ENCODE results near the gene DRC3.

DRC3 gene

DNA sequence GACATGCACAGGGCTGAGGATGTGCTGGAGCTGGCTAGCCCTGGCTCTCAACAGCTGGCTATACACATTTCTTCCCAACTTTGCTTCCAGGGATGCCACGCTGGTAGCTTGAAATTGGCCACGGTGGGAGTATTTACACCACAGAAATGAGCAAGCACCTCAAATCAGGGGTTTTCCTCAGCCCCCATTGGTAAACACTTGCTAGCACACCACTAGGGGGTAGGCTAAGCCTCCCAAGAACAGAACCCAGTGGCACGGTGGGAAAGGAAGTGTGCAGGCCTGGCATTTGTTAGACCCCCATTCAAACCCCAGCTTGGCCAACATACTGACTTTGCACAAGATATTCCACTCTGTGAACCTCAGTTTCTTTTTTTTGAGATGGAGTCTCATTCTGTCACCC, 12.9 kb downstream of the DRC3 start:
- H4K5ac ChIP-seq (ENCODE audit: low read length): no peak overlapping the region
- no peak overlapping the region for H3K4ac ChIP-seq (ENCODE audit: low read depth, low read length)
- no peak overlapping the region for H3K18ac ChIP-seq (ENCODE audit: low read length)
- no peak overlapping the region for H3K56ac ChIP-seq (ENCODE audit: low read length)
- H3K27me3 ChIP-seq (ENCODE audit: insufficient read depth, low read length, poor library complexity): no peaks in the 10 kb centered on the region
- no peaks in the 10 kb centered on the region for H3K79me1 ChIP-seq (ENCODE audit: low read length)
- H3K79me2 ChIP-seq (ENCODE audit: control insufficient read depth, insufficient read depth, low read length): no peaks in the 10 kb centered on the region
- no peak overlapping the region for H2BK5ac ChIP-seq (ENCODE audit: low read length)
- no peak overlapping the region for H3K4me3 ChIP-seq (ENCODE audit: low read length)
- no peak overlapping the region for H4K8ac ChIP-seq (ENCODE audit: low read depth, low read length)
- DNase-seq: peak; percentile 31
- no peak overlapping the region for H2AK5ac ChIP-seq (ENCODE audit: low read length)
- no peak overlapping the region for H3K4me2 ChIP-seq (ENCODE audit: low read length)
- no peak overlapping the region for H2BK120ac ChIP-seq (ENCODE audit: low read depth, low read length)
- no peak overlapping the region for H3K23ac ChIP-seq (ENCODE audit: low read length)
- no peak overlapping the region for H2BK15ac ChIP-seq (replicated peaks; ENCODE audit: low read depth)
- H3K4me1 ChIP-seq (ENCODE audit: control insufficient read depth, low read depth, low read length): no peaks in the 10 kb centered on the region
- no CpG with 5 or more reads among the region's 3 CpGs for WGBS (ENCODE audit: extremely low coverage, insufficient coverage, low lambda C conversion rate)
- no peak overlapping the region for H3K27ac ChIP-seq (ENCODE audit: low read depth, low read length)
- H3K9ac ChIP-seq (ENCODE audit: low read length): no peak overlapping the region
- H3K36me3 ChIP-seq (ENCODE audit: control insufficient read depth, insufficient read depth, low read length): no peaks in the 10 kb centered on the region

DNA sequence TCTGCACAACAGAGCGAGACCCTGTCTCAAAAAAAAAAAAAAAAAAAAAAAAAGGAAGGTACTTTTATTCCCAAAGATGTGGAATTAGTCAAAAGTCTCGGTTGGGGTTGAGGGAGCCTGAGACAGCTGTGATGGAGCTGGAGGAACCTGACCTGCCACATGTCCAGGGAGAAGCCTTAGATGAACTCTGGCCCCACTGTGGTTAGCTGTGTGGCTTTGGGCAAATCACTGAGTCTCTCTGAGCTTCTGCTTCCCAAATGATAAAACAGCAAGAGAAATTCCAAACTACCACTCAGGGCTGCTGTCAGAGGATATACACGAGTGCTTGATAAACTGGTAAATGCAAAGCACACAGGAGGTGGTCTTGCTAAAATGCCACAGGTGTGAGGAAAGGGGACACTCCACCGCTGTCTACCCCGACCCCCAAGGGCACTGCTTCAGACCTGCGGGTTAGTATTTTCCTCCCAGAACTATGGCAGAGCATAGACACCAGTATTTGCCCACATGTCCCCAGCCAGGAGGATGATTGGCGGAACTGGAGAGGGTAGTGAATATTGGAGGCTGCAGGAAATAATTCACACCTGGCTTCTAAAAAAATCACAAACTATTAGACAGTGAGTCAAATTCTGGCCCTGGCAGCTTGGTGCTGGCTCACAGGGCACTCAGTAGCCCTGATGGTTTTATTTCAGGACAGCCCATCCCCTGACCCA, 14.7 kb downstream of the DRC3 start:
- H2BK5ac ChIP-seq (ENCODE audit: low read length): no peak overlapping the region
- no peak overlapping the region for H3K18ac ChIP-seq (ENCODE audit: low read length)
- H3K27me3 ChIP-seq (ENCODE audit: insufficient read depth, low read length, poor library complexity): no peaks in the 10 kb centered on the region
- no peak overlapping the region for H2BK120ac ChIP-seq (ENCODE audit: low read depth, low read length)
- no peak for DNase-seq
- no peak overlapping the region for H3K9ac ChIP-seq (ENCODE audit: low read length)
- WGBS (ENCODE audit: extremely low coverage, insufficient coverage, low lambda C conversion rate): no CpG with 5 or more reads among the region's 7 CpGs
- no peak overlapping the region for H3K4me3 ChIP-seq (ENCODE audit: low read length)
- no peak overlapping the region for H3K27ac ChIP-seq (ENCODE audit: low read depth, low read length)
- no peak overlapping the region for H4K5ac ChIP-seq (ENCODE audit: low read length)
- no peaks in the 10 kb centered on the region for H3K36me3 ChIP-seq (ENCODE audit: control insufficient read depth, insufficient read depth, low read length)
- H3K4me2 ChIP-seq (ENCODE audit: low read length): no peak overlapping the region
- H2AK5ac ChIP-seq (ENCODE audit: low read length): no peak overlapping the region
- H4K8ac ChIP-seq (ENCODE audit: low read depth, low read length): no peak overlapping the region
- no peak overlapping the region for H3K4ac ChIP-seq (ENCODE audit: low read depth, low read length)
- H3K79me2 ChIP-seq (ENCODE audit: control insufficient read depth, insufficient read depth, low read length): no peaks in the 10 kb centered on the region
- H3K23ac ChIP-seq (ENCODE audit: low read length): no peak overlapping the region
- no peaks in the 10 kb centered on the region for H3K79me1 ChIP-seq (ENCODE audit: low read length)
- H2BK15ac ChIP-seq (replicated peaks; ENCODE audit: low read depth): no peak overlapping the region
- H3K56ac ChIP-seq (ENCODE audit: low read length): no peak overlapping the region
- H3K4me1 ChIP-seq (ENCODE audit: control insufficient read depth, low read depth, low read length): no peaks in the 10 kb centered on the region

DNA sequence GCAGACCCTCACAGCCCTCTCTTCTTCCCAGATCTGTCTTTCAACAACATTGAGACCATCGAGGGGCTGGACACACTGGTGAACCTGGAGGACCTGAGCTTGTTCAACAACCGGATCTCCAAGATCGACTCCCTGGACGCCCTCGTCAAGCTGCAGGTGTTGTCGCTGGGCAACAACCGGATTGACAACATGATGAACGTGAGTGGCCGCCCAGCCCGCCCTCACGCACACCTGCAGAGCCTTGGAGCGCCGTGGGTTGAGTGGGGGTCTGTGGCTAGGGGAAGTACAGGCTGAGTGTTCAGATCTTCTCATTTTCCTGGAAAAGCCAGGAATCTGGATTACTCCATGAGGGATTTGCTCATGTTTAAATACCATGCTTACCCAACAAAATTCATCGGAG, 15.2 kb downstream of the DRC3 start:
- no peak overlapping the region for H3K4ac ChIP-seq (ENCODE audit: low read depth, low read length)
- H3K56ac ChIP-seq (ENCODE audit: low read length): no peak overlapping the region
- H3K27me3 ChIP-seq (ENCODE audit: insufficient read depth, low read length, poor library complexity): no peaks in the 10 kb centered on the region
- no peaks in the 10 kb centered on the region for H3K79me1 ChIP-seq (ENCODE audit: low read length)
- no peak overlapping the region for H3K27ac ChIP-seq (ENCODE audit: low read depth, low read length)
- H2BK5ac ChIP-seq (ENCODE audit: low read length): no peak overlapping the region
- no peaks in the 10 kb centered on the region for H3K4me1 ChIP-seq (ENCODE audit: control insufficient read depth, low read depth, low read length)
- H3K36me3 ChIP-seq (ENCODE audit: control insufficient read depth, insufficient read depth, low read length): no peaks in the 10 kb centered on the region
- no peak overlapping the region for H2AK5ac ChIP-seq (ENCODE audit: low read length)
- no peak overlapping the region for H4K5ac ChIP-seq (ENCODE audit: low read length)
- no peak overlapping the region for H3K4me2 ChIP-seq (ENCODE audit: low read length)
- no peak overlapping the region for H3K18ac ChIP-seq (ENCODE audit: low read length)
- no peak for DNase-seq
- H3K79me2 ChIP-seq (ENCODE audit: control insufficient read depth, insufficient read depth, low read length): no peaks in the 10 kb centered on the region
- H3K23ac ChIP-seq (ENCODE audit: low read length): no peak overlapping the region
- no peak overlapping the region for H3K9ac ChIP-seq (ENCODE audit: low read length)
- H4K8ac ChIP-seq (ENCODE audit: low read depth, low read length): no peak overlapping the region
- H3K4me3 ChIP-seq (ENCODE audit: low read length): no peak overlapping the region
- H2BK15ac ChIP-seq (replicated peaks; ENCODE audit: low read depth): no peak overlapping the region
- no CpG with 5 or more reads among the region's 14 CpGs for WGBS (ENCODE audit: extremely low coverage, insufficient coverage, low lambda C conversion rate)
- no peak overlapping the region for H2BK120ac ChIP-seq (ENCODE audit: low read depth, low read length)

DNA sequence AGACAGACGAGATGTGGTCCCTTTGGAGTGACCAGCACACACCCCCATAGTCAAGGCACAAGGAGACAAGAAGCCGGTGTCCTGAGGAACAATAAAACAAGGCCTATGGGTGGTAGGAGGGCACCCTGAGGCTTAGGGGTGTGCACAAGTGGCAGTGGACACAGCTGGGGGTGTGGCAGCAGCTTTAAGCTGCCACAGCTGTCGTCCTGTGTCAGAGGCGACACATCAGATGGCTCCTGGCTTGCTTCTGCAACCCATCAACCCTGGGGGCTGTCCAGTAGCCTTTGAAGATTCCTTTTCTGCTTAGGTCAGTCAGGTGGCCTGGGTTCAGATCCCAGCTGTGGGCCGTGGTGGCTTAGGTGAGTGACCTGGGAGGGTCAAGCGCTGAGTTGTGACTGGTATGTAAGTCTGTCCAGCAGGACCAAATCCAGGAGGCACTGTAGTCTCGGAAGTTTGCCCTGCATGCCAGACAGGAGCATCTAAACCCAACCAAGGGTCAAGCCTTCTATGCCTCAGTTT, 15.8 kb downstream of the DRC3 start:
- Histone ChIP-seq H3K4me3 (ENCODE audit: low read length) (no peak overlapping the region), H3K79me1 (ENCODE audit: low read length) (no peaks in the 10 kb centered on the region), H2BK120ac (ENCODE audit: low read depth, low read length) (no peak overlapping the region), H3K79me2 (ENCODE audit: control insufficient read depth, insufficient read depth, low read length) (no peaks in the 10 kb centered on the region), H3K36me3 (ENCODE audit: control insufficient read depth, insufficient read depth, low read length) (no peaks in the 10 kb centered on the region), H3K27me3 (ENCODE audit: insufficient read depth, low read length, poor library complexity) (no peaks in the 10 kb centered on the region), H4K5ac (ENCODE audit: low read length) (no peak overlapping the region), H3K27ac (ENCODE audit: low read depth, low read length) (no peak overlapping the region), H2BK15ac (replicated peaks; ENCODE audit: low read depth) (no peak overlapping the region), H3K4ac (ENCODE audit: low read depth, low read length) (no peak overlapping the region), H3K9ac (ENCODE audit: low read length) (no peak overlapping the region), H3K56ac (ENCODE audit: low read length) (no peak overlapping the region), H2AK5ac (ENCODE audit: low read length) (no peak overlapping the region), H4K8ac (ENCODE audit: low read depth, low read length) (no peak overlapping the region), H3K23ac (ENCODE audit: low read length) (no peak overlapping the region), H3K4me1 (ENCODE audit: control insufficient read depth, low read depth, low read length) (no peaks in the 10 kb centered on the region), H2BK5ac (ENCODE audit: low read length) (no peak overlapping the region), H3K4me2 (ENCODE audit: low read length) (no peak overlapping the region), H3K18ac (ENCODE audit: low read length) (no peak overlapping the region)
- no peak for DNase-seq
- no CpG with 5 or more reads among the region's 7 CpGs for WGBS (ENCODE audit: extremely low coverage, insufficient coverage, low lambda C conversion rate)

DNA sequence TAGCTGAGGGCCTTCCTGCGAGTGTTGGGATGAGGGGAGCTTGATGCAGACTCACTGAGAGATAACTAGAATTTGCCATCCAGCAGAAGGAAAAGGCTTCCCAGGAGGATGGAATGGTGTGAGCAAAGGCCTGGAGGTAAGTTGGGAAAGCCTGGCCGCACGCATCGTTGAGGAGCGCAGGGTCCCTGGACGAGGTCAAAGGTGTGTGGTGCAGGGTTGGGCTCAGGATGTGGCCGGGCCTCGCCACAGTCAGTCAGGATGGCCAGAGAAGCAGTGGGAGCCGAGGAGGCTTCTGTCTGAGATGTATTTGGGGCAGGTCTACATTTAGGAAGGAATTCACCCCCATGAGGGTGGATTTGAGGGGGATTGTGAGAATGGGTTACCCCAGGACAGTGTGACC, 16.4 kb downstream of the DRC3 start:
- Histone ChIP-seq H3K23ac (ENCODE audit: low read length) (no peak overlapping the region), H3K36me3 (ENCODE audit: control insufficient read depth, insufficient read depth, low read length) (no peaks in the 10 kb centered on the region), H3K56ac (ENCODE audit: low read length) (no peak overlapping the region), H3K79me2 (ENCODE audit: control insufficient read depth, insufficient read depth, low read length) (no peaks in the 10 kb centered on the region), H3K4me2 (ENCODE audit: low read length) (no peak overlapping the region), H3K27me3 (ENCODE audit: insufficient read depth, low read length, poor library complexity) (no peaks in the 10 kb centered on the region), H2BK15ac (replicated peaks; ENCODE audit: low read depth) (no peak overlapping the region), H3K9ac (ENCODE audit: low read length) (no peak overlapping the region), H4K5ac (ENCODE audit: low read length) (no peak overlapping the region), H3K4me1 (ENCODE audit: control insufficient read depth, low read depth, low read length) (no peaks in the 10 kb centered on the region), H2BK5ac (ENCODE audit: low read length) (no peak overlapping the region), H2AK5ac (ENCODE audit: low read length) (no peak overlapping the region), H2BK120ac (ENCODE audit: low read depth, low read length) (no peak overlapping the region), H3K18ac (ENCODE audit: low read length) (no peak overlapping the region), H4K8ac (ENCODE audit: low read depth, low read length) (no peak overlapping the region), H3K4me3 (ENCODE audit: low read length) (no peak overlapping the region), H3K27ac (ENCODE audit: low read depth, low read length) (no peak overlapping the region), H3K4ac (ENCODE audit: low read depth, low read length) (no peak overlapping the region), H3K79me1 (ENCODE audit: low read length) (no peaks in the 10 kb centered on the region)
- WGBS (ENCODE audit: extremely low coverage, insufficient coverage, low lambda C conversion rate): no CpG with 5 or more reads among the region's 9 CpGs
- DNase-seq: no peak

- no peaks in the 10 kb centered on the region for H3K79me2 ChIP-seq (ENCODE audit: control insufficient read depth, insufficient read depth, low read length)
Observed at GRCh38 chr17:17989618-17990017, 17.0 kb downstream of the DRC3 start.

More at GRCh38 chr17:17989618-17990017, 17.0 kb downstream of the DRC3 start:
- Histone ChIP-seq H2BK120ac (ENCODE audit: low read depth, low read length) (no peak overlapping the region), H3K23ac (ENCODE audit: low read length) (no peak overlapping the region), H3K56ac (ENCODE audit: low read length) (no peak overlapping the region), H3K79me1 (ENCODE audit: low read length) (no peaks in the 10 kb centered on the region), H3K4me1 (ENCODE audit: control insufficient read depth, low read depth, low read length) (no peaks in the 10 kb centered on the region), H2BK15ac (replicated peaks; ENCODE audit: low read depth) (no peak overlapping the region), H3K9ac (ENCODE audit: low read length) (no peak overlapping the region), H3K36me3 (ENCODE audit: control insufficient read depth, insufficient read depth, low read length) (no peaks in the 10 kb centered on the region), H4K8ac (ENCODE audit: low read depth, low read length) (no peak overlapping the region), H3K4ac (ENCODE audit: low read depth, low read length) (no peak overlapping the region), H3K18ac (ENCODE audit: low read length) (no peak overlapping the region), H3K4me3 (ENCODE audit: low read length) (no peak overlapping the region), H2AK5ac (ENCODE audit: low read length) (no peak overlapping the region), H2BK5ac (ENCODE audit: low read length) (no peak overlapping the region), H4K5ac (ENCODE audit: low read length) (no peak overlapping the region), H3K27ac (ENCODE audit: low read depth, low read length) (no peak overlapping the region), H3K4me2 (ENCODE audit: low read length) (no peak overlapping the region), H3K27me3 (ENCODE audit: insufficient read depth, low read length, poor library complexity) (no peaks in the 10 kb centered on the region)
- WGBS (ENCODE audit: extremely low coverage, insufficient coverage, low lambda C conversion rate): no CpG with 5 or more reads among the region's 10 CpGs
- DNase-seq: no peak

Measured in mesendoderm (in vitro differentiated cells).